Ureter (tissue), 1 donor: Measurements from ENCODE around the gene LRRC40. TPM values are rescaled to one million over a fixed set of nuclear protein-coding genes. Genes with fewer than 3 reads are reported as not detected.
"Not testable (repeated sequence)": the region's sequence is repeated elsewhere in the genome, so short reads cannot be mapped to it uniquely, and the experiment has no call there.

Source experiments
- DNase-seq: peaks from one replicate; pipeline ENCODE4 v3.0.0-alpha.2; 2020; ENCODE audit warnings: low spot score
- total RNA-seq: library from RNA; stranded (reverse); gene quantifications from one replicate; pipeline ENCODE4 v1.2.4, GENCODE V29; 2023
- donor health status: DM: yes; HTN: yes; CAD: no.

LRRC40 gene
- 13.1 TPM for total RNA-seq

DNA sequence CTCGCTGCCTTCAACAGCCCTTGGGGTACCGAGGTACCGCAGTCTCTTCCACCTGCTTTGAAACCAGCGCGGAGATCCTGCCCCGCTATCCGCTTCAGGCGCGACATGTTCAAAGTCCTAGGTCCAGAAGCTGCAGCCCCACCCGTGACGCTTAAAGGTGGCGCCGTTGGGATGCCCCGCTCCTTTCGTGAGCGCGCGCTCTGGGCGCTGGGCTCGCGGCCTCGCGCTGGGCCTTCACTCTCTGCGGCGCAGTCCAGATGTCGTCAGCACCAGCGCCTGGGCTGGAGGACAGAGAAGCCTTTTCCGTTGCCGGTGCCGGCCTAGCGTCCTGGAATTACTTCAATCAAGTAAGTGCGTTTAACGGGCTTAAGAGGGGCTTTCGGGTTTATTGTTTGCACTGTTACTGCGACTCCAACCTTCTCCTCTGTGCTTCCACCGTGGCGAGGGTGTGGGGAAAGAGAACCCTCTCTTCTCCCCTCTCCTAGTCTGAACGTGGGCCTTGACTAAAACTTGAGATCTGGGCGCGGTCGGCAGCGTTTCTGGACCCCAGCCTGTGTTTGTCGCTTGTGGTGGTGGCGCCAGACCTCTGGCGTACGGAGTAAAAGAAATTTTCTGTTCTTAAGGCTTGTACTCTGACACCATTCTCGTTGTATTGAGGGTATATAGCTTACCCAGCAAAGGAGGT, at the start of gene LRRC40:
LRRC40 (minus strand) TSS at position 146 of the 685 bp plus-strand sequence; CDS start at position 107, 39 bp downstream.
- DNase-seq = peak; percentile 94

DNA sequence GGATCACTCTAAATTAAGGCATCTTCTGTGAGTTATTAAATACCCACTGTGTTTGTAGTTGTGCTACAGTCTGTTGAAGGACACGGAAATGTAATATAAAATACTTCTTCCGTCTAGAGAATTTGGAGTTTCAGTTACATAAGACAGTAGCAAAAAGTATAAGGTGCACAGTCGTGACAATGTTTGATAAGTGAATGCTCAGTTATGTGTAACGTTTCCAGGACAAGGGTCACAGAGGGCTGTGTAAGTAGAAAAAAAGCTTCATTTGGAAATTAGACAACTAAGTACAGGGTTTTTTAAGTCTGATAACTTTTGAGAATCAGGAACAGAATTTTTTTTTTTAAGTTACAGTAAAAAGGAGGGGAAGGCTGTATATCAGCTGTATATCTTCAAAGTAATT, 43.4 kb upstream of the LRRC40 start:
- no peak for DNase-seq

DNA sequence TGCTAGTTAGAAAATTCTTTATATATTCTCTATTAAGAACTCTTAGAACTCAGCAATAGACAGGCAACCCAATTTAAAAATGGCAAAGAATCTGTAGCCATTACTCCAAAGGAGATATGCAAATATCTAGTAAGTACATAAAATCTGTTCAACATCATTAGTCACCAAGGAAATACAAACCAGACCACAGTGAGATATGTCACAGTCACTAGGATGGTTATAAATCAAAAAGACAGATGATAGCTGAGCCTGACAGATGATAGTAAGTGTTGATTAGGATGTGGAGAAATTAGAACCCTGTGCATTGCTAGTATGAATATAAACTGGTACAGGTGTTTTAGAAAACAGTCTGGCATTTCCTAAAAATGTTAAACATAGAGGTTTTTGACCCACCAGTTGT, 42.4 kb upstream of the LRRC40 start:
- DNase-seq = no peak

DNA sequence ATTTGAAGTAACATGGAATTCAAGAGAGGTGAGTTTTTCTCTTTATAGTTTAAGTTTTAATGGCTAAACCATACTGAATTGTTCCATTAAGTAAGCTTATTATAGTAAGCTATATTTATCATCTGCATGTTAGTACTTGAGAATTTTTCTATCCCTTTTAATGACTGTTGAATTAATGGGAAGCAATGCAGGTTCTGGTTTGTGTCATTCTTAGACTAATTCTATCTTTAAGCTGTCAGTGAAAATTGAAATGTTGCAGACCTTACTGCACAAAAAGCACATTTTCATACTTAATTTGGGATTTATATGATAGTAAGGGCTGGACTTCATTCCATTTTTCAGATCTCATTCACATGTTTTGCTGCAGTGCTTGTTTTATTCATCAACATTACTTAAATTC, 41.7 kb upstream of the LRRC40 start:
- no peak for DNase-seq

DNA sequence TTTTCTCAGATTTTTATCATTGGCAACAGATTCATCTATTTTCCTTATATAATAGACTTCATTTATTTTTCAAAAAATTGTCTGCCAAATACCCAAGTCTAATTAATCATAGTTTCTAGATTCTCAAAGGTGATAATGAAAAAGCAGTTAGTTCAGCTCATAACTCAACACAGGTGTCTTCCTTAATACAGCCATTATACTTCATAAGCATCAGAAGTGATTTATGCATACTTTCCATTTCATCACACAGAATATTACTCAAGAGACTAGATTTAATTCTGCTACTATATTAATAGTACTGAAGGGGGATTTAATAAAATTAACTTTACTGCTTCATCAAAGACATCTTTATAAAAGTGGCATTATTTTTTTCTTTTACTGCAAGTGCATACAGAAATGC, 34.6 kb upstream of the LRRC40 start:
- DNase-seq = no peak

DNA sequence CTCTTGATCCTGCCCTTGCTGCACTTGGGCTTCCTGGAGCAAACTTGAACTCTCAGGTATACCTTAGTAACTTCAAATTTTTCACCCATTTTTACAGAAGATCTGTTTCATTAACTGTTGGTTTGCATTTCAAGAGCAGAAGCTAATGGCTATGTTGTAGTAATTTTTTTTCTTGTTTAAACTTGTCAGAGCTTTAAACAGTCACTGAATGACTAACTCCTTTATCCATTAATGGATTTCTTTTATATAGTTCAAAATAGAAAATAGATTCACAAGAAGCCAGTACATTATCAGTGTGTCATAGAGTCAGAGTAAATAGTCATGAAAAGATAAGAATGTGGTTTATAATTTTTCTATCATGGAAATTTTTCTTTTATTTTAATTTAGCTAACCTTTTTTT, 29.4 kb upstream of the LRRC40 start:
- no peak for DNase-seq

DNA sequence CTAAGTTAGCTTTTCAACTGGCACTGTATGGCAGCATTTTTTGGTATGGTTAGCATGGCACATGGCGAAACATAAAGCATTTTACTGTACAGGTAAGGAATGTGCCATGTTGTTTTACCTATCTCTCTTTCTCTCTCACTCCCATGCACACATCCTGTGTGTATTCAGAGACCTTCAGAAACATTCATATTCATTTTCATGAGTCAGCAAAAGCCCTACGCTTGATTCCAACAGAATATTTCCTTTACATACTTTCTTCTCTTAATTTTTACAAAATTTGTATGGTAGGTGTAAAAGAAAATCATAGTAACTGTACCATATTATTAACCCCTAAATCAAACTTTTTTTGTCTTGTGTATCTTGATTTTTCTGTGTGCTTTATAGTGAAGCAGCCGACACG, 26.1 kb upstream of the LRRC40 start:
- DNase-seq = no peak

DNA sequence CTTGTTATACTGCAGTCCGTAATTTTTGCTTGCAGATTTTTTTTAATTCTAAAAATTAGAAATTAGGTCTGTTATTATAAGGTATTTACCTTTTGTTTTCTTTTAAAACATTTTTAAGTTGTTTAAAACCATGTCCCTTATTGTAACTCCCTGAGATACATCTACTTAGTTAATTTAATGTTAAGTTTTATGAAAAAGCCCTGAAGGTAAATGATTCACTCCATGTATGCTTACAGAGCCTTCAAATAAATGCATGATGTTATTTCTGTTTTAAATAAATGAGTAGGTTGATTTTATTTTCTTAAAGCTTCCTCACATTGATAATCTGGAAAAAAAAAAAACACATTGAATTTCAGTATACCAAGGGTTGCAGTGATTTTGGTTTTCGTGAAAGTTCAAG, 23.3 kb upstream of the LRRC40 start:
- no peak for DNase-seq

DNA sequence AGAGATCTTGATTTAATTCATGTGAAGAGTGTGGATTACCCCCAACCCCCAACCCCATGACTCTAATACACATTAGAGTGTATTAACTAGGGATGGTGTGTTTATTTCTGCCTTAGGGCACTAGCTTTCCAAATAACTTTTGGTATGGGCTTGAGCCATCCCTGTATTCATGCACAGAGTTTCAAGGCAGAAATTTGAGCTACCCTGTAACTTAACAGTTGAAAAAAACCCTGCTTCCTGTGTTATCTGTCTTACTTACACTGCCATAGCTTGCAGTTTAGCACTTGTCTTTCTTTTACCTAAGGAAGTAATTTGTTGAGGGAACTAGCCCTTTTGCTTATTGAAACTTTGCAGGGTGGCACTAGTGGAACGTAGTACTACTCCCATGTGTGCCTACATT, 22.1 kb upstream of the LRRC40 start:
- DNase-seq = no peak

DNA sequence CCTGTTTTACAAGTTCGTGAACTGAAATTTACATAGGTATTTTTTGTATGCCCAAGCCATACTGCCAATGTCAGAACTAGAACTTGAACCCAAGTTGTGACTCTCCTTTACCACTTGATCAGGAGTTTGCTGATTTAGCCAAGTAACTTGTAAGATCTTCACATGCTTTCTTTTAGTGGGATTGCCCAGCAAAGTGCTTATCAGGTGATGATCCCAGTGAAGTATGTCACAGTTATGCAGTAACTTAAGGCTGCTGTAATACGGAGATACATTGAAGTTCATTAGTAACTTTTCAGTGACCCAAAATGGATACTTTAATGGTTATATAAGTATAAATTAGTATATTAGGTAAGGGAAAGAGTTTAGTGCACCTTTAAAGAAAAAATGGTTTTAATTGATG, 19.6 kb upstream of the LRRC40 start:
- DNase-seq = no peak

DNA sequence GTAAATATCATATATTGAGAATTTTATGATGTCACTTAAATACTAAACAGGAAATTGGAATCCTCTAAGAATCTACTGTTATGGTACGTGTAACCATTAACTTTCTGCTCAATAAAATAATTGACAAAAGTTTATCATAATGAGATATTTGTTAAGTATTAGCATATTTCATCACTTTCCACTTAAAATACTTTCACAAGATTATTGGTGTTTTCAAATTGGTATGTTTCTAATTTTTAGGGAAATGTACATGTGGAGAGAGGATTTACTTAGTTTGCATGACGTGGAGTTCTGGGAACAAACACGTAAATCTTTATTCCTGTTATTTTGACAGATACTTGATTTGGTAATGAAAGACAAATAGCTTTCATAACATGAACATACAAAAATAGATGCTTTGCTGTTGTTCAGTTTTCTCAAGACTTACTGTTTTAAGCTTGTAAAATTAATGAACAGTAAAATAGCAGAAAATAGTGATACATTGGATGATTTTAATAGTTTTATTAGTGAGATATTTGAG, 17.4 kb upstream of the LRRC40 start:
- no peak for DNase-seq

DNA sequence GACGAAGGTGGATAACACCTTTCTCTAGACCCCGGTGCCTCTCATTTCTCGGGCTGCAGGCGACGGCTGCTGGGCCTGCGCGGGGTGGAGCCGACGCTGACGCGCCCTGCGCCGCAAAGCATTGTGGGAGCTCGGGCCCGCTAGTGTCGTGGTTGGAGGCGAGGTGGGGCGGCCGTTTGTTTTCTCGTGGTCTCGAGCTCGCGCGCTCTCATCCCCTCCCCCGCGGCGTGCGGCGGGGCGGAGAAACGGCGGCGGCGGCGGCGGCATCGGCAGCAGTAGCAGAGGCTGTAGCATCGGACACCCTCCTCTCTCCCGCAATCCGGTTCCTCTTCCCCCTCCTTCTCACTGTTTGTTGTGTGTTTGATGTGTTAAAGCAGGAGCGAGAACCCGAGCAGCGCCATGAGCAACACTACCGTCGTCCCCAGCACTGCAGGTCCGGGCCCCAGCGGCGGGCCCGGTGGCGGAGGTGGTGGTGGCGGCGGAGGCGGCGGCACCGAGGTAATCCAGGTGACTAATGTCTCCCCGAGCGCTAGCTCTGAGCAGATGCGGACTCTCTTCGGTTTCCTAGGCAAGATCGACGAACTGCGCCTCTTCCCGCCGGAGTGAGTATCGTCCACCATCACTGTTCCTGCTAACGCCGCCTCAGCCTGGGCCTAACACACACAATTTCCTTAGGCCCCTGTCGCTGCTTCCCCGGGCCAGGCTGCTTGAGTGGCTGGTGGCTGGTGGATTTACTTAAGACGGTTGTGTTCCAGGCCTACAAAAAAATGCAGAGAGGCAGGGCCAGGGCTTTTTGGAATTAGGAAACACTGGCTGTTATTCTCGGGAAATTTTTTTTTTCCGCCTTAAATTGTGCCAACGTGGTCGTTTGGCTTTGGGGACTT, 16.1 kb upstream of the LRRC40 start, which contains the start of gene SRSF11:
SRSF11 (plus strand) TSS at position 143 of the 884 bp plus-strand sequence; CDS start at position 400, 257 bp downstream.
- peak; percentile 98 for DNase-seq

DNA sequence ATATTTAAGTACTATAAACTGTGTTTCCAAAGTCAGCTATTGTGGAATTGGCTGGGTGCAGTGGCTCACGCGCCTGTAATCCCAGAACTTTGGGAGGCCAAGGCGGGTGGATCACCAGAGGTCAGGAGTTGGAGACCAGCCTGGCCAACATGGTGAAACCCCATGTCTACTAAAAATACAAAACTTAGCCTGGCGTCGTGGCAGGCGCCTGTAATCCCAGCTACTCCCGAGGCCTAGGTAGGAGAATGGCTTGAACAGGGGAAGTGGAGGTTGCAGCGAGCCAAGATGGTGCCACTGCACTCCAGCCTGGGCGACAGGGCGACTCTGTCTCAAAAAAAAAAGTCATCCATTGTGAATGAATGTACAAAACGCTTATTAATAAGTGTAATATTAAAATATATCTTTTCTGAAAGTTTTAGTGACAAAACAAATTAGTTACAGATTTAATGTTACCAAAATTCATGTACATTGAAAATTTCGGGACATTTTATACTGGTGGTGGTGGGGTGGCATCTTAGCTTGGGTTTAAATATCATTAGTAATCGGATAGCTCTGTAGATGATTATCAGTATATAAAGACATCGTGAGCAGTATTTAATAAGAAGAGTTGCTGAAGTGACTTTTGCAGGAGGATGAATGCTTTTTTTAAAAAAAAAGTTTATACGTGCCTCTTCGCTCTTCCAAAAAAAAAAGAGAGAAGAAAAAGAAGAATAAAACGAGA, 15.3 kb upstream of the LRRC40 start:
- DNase-seq = no peak

DNA sequence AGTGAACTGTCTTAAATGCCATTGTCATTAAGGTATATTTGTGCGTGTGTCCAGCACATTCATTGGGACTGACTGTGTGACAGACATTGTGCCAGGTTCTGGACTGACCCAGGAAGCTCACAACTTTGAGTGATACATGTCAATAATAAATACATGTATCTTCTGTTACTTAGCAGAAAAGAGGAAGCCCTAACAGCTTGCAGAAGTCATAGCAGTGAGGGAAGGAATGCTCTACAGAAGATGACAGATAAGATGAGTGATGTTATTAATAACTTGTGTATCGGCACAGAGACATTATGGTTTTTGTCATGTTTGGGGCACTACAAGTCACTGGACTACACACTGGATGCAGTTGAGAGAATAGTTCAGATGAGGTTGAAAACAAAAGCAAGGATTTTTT, 14.6 kb upstream of the LRRC40 start:
- no peak for DNase-seq

DNA sequence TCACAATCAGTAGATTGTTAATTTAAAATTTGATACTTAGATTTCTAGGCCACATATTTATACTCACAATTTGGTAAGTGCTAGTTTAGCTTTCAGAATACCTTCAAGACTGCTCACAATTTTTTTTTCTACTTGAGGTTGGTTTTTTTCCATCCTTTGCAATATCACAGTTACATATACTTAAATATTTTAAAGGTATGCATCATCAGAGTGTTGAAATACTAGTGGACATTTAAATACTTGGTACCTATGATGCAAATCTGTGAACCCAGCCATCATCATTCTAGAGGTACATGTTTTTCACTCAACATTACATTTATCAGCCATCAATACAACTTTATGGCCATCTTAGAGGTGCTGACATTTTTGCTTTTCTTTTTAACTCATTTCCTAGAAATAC, 6.2 kb upstream of the LRRC40 start:
- DNase-seq = no peak

DNA sequence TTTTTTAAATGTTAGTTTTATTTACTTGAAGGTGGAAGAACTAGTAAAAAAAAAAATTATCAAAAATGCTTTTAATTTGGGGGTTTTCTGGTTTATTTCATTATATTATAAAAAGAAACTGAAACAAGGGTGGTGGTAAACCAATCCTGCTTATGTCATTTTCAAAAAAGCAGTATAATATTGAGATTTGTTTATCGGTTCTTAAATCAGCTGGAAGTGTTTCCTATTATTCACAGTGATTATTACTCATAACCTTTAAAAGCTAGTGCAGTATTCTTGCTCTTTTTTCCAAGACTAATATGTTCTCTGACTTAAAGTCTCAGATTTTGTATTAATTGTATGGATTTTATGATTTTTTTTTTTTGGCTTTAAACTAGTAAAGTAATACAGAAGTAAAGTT, 5.4 kb upstream of the LRRC40 start:
- DNase-seq = no peak

DNA sequence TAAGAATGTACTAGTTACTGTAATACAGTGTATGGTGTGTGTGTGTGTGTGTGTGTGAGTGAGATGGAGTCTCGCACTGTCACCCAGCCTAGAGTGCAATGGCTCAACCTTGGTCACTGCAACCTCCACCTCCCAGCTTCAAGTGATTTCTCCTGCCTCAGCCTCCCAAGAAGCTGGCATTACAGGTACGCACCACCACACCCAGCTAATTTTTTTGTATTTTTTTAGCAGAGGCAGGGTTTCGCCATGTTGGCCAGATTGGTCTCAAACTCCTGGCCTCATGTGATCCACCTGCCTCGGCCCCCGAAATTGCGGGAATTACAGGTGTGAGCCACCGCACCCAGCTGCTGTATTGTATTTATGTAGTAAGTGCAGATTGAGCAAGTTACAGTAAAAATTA, 2.9 kb upstream of the LRRC40 start:
- no peak for DNase-seq

DNA sequence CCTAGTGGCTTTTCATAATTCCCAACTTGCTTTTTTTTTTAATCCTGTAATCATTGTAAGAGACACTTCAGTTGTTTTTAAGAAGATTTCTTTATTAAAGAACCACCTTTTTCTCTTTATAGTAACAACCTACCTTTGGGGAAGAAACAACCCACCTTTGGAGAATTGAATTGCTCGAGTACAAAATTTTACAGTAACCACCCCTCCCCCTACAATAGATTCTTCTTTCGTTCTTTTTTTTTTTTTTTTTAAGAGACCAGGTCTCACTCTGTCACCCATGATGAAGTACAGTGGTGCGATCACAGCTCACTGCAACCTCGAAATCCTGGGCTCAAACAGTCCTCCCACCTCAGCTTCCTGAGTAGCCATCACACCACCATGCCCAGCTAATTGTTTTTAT, 2.1 kb upstream of the LRRC40 start:
- no peak for DNase-seq

DNA sequence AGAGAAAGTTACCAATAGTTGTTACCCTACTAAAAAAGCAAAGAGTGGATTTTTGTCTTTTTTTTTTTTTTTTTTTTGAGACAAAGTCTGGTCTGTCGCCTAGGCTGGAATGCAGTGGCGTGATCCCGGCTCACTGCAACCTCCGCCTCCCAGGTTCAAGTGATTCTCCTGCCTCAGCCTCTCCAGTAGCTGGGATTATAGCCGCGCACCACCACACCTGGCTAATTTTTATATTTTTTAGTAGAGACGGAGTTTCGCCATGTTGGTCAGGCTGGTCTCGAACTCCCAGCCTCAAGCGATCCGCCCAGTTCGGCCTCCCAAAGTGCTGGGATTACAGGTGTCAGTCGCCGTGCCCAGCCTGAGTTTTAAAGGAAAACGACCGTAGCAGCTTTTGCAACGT, 1.5 kb upstream of the LRRC40 start:
- DNase-seq = not testable (repeated sequence)

DNA sequence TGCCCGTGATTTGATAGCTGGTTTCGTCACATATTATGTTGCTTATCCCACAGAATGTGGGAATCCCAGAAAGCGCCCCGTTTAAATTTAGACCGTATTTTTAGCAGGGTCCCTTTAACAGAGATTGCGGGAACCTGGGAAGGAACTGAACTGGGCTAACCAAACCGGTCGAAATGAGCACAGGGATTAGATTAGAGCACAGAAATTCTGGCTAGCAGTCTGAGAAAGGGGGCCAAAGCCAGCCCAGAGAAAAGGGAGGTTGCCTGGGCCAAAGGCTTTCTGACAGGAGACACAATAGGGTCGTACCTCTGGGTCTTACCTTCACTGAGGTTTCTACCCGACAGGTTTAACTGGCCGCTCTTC, 327 bp downstream of the LRRC40 start:
- no peak for DNase-seq

DNA sequence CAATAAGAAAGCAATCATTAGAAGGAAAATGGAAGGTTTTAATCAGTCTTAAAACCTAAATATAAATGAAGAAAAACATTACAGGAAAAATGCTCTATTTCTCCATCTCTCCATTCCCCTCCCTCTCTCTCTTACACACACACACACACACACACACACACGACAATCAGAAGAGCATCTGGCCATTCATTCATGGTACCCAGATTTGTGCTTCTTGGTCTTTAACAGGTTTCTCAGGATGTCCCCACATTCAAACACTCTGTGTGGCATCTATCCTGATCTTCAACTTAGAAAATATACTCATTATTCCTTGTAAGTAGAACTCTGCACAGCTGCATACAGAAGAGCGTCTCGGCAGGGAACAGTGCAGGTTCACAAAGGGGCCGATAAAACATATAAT, 779 bp downstream of the LRRC40 start:
- DNase-seq = no peak

DNA sequence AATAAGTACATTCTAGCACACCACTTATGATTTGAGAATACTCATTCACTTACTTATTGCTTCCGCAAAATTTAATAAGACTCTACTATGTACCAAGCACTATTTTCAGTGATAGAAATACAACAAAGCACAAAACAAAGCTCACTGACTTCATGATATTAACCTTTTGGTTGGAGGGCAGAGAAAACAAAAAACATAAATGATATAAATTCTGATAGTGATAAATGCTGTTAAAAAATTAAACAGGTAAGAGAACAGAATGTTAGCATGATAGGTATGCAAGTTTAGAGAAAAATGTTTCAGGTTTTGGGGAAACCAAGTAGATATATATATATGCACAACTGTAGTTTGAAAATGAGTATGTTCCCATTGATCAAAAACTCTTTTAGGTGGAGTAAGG, 1.2 kb downstream of the LRRC40 start:
- no peak for DNase-seq
